HG02642 (cell line): ENCODE data around the gene ADK.
"Not testable (repeated sequence)": the region's sequence is repeated elsewhere in the genome, so short reads cannot be mapped to it uniquely, and the experiment has no call there.

ENCODE experiments used
- ATAC-seq: cut with Tn5 transposase; IDR thresholded peaks from one replicate; pipeline ENCODE4 v1.9.1; 2021; ENCODE audit warnings: mild to moderate bottlenecking; ENCODE audit not compliant: unreplicated experiment, poor library complexity

Gene ADK

DNA sequence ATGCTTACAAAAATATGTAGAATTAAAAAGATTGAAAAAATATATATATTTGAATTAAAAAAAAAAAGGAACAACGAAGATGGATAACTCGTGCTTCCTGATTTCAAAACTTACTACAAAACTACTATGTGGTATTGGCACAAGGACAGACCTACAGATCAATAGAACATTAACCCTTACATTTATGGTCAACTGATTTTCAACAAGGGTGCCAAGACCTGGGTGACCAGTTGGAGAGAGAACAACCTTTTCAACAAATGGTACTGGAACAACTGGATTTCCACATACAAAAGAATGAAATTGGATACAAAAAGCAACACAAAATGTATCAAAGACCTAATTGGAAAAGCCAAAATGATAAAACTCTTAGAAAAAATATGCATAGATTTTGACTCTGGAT lies 10.5 kb upstream of the ADK start:
- ATAC-seq, result no peak

DNA sequence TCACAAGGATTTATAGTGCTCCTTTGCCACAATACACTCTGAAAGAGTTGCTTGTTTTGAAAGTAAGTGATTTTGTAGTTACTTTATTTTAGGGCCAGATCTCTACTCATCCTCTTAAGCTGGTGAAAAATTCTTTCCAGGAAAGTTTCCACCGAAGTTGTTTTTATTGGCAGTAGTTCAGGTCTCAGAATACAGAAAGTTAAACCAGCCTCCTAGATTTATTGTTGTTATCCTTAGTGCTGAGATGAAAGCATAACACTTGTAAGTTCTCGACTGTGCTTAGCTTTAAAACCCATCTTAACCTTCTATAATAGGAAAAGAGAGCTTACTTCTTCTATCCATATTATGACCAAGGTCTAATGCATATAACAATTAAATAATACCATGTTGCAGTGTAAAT lies 5.9 kb upstream of the ADK start:
- no peak for ATAC-seq

DNA sequence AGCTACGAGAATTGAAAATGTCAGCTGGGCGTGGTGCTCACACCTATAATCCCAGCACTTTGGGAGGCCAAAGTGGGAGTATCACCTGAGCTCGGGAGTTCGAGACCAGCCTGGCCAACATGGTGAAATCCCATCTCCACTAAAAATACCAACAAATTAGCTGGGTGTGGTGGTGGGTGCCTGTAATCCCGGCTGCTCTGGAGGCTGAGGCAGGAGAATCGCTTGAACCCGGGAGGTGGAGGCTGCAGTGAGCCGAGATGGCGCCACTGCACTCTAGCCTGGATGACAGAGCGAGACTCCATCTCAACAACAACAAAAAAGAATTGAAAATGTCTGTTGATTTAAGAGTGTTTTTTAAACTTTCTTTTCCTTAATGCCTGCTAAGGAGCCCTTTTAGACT lies 4.0 kb upstream of the ADK start:
- not testable (repeated sequence) for ATAC-seq

DNA sequence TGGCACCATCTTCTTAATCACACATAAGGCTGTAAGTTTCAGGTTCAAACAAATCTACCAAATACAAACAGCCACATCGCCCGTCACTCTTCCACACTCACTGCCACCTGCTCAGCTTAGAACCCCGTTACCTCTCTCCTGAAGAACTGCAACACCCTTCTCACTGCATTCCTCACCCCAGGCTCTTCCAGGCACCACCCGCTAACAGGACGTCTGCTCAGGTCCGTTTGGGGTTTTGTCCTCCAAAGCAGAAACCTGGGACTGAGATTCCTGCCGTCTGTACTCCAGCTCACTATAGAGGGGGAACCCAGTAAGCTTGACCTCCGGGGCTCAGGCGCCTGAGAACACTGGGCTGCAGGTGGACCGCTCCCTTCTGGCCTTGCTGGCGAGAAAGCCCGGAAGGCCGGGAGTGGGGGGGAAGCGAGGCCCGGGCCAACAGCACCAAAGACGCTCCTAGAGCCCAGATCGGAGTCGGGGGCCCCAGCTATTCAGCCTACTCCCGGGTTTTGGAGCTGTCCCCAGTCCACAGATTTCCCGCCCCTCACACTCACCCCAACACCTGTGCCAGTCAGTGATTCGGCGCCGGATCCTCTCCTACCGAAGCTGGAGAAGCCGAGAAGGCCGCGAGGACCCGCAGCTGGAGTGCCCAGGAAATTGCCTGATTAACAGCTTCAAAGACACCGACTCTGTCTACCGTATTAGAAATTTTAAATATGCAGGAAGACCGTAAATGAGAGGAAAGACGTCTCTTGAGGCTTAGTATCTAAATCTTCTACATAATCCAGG lies 624 bp upstream of the ADK start, which contains the start of gene AP3M1:
Gene AP3M1, minus strand, starts transcription at position 625 of the 786 bp plus-strand sequence. CDS start 12,449 bp downstream, outside the sequence.
- peak; percentile 41 for ATAC-seq

DNA sequence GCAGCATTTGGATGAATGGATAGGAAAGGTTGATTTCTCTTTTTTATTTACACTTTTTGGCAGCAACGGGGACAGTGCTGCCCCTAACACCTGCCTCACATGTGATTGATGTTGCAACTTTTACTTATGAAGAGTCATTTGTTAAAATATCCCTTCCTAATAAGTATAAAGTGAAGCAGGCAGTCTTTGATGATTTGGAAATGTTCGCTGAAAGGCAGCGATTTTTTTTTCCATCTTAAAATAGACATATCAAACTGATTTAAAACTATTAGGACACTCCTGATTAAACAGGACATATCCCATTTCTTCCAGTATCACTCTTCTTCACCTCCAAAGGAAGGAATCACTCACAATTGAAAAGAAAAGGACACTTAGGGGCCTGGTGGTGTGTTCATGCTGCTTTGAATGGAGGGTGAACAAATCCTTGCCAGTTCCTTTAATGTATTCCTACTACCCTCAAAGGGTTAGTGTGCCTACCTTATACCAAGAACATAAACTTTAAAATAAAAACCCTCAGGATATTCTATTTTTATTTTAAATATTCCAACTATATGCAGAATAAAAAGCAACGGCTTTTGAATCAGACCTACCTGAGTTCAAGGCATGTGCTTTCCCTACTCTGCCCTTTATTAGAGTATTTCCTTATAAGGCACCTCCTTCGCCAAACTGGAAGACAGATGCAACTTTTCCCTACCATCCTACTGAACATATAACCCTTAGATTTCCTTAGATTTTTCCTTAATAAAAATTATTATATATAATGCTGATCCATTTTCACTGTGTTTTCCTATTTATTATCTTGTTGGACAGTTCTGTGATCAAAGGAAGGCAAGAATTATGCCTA lies 1.1 kb downstream of the ADK start:
- ATAC-seq, result no peak

DNA sequence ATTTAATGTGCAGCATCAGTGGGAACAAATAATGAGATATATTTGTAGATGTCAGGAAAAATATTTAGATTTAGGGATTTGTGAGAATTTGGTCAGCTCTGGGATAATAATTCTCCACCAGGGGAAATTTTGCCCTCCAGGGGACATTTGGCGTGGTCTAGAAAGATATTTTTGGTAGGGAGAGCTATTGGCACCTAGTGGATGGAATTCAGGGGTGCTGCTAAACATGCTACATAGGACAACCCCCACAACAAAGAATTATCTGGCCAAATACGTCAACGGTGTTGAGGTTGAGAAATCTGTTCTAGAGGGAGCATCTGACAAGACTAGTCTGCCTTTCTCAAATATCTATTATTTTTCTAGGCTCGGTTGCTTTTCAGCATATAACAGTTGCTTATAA lies 2.1 kb downstream of the ADK start:
- ATAC-seq, result no peak

DNA sequence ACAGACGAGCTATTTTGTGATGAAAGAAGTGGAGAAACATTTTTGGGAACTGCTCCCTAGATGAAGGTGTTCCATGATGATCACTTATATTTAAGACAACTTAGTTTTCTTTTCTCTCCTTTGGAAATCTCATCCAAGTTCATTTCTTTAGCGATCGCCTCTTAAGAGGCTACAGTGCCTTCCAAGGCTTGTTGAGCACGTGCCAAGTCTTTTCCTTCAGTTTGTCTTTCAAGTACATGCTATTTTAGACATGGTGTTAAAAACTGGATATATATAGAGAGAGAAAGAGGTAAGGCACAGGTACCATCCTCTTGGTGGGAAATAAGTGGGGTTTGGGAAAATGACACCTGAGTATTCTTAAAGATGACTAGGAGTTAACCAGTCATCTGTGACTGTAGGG lies 2.7 kb downstream of the ADK start:
- no peak for ATAC-seq

DNA sequence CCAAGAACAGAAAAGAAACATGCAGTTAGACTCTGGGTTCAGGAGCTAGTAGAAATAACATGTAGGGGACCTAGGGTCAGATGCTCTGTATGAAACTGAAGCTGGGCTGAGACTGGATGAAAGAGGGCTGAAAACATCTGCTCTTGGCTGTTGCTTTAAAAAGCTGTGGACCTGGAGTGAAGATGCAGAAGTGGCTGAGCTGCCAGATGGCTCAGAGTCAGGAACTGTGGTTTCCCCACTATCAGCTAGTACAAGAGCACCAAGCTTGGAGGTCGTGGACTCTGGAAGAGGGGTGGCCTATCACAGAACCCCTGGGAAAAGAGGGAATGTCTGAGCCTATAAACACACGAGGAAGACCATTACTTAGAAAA lies 5.9 kb downstream of the ADK start:
- ATAC-seq, result peak; percentile 77

DNA sequence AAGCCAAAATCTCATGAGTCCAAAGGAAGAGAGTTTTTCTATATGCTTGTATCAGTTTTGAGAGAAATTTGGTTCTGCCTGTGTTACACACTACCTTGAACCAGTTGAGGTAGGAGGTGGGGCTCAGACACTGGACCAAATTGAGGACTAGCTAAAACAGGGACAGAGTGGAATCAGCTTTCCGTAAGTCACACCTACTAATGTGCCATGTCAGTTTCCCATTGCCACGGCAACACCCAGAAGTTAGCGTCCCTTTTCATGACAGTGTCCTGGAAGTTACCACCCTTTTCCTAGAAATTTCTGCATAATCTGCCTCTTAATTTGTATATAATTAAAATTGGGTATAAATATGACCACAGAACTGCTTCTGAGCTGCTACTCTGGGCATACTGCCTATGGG lies 9.0 kb downstream of the ADK start:
- ATAC-seq, result no peak

DNA sequence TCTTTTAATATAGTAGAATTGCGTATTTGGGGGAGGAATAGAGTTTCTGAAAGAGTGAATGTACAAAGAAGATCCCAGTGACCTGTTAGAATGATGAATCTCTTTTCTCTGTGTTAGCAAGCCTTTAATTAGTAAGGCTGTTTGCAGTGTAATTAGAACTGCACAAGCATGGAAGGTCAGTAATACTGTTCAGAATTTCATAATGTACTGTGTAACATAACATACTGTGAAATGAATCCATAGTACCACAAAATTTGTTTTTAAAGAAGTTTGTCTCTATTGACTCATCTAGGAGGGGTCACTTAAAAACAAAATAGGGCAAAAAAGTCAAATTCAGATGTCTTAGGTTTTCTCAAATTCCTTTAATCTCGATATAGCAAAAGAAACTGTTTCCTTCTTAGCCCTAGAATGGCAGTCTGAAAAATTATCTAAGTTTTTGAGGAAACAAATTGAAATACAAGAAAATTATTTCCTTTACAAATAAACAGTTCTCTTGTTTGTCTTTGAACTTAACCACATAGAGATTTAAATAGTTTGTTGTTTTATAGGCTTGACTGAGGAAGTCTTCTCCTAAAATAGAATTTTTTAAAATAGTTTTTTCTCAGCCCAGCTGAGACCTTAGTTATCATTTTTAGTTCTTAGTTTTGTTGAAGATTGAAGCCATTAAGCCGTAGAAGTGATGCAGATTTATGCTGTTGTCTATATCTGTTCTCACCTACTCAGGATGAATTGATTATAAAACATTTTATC lies 12.5 kb downstream of the ADK start:
- no peak for ATAC-seq

DNA sequence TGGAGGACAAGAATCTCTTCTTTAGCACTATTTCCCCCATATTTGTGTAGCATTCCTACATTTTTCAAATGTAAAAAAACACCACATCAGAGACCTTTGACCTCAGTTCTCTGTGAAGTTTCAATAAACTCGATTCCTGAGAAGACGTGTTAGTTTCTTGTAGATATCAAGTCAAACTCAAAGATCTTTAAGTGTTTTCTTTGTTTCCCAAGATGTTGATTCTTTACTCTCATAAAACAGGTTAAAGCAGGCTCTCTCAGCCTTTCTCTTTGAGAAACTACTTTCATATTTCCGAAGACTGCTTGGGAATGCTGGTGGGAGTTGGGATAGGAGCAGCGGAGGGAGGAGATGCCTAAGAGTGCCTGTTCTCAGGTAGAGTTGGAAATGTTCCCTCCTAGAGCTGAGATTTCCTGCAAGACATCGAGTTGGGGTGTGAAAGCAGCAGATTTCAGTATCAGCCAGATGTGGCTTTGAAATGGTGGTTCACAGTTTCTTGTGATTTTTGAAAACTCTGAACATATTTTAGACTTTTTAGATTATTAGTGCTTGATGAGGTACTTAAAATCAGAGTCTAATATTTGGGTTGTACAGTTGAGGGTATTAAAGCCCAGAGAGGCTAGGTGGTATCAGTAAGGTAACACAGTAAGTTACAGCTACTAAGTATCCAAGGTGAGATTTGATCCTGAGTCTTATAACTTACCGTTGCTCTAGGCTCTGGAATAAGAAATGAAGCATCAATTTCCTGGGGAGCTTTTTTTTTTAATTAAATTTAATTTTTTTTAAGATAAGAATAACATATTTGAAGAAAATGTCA lies 13.9 kb downstream of the ADK start:
- no peak for ATAC-seq

DNA sequence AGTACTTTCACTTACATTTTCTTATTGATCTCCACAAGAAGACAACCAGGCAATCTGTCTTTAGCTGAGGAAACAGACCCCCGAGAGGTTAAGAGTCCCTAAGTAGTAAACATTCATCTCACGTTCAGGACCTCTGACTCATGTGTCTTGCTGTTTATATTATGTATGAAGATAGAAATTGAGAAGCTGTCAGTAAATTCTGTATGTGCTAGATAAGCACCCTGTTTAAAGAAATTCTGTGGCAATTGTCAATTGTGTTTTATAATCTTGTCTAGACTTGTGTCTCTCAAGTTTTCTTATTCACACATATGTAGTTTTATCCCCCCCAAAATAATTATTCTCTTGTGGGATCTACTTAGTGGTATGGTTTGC lies 14.5 kb downstream of the ADK start:
- no peak for ATAC-seq

DNA sequence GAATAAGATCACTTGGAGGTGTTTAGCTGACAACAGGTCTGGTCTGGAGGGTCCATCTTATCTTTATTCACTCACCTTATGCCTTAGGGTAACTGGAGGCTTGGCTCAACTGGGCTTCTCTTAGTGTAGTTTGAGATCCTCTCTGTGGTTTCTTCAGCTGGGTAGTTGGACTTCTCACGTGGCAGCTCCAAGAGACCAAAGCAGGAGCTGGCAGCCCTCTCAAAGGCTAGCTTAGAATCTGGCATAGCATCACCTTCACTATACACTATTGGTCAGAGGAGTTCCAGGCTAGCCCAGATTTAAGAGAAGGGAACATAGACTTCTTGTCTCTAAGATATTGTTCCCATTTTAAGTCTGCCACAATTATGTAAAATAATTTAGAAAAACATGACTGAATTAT lies 16.4 kb downstream of the ADK start:
- ATAC-seq, result no peak

DNA sequence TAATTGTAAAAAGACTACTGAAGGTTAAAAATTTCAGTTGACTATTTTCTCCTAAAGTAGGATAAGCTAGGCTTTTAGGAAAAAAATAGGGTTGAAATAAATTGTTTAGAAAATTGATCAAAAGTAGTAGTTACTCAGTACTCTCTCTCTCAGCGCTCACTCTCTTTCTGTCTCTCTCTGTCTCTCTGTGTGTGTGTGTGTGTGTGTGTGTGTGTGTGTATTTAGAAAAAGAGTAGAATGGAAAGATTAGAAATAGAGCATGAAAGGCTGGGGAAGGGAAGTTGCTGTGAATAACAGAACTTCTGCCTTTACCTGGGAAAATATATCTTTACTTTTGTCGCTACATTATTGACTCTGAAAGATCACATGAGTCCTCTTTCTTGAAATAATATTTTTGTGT lies 20.6 kb downstream of the ADK start:
- ATAC-seq, result no peak

DNA sequence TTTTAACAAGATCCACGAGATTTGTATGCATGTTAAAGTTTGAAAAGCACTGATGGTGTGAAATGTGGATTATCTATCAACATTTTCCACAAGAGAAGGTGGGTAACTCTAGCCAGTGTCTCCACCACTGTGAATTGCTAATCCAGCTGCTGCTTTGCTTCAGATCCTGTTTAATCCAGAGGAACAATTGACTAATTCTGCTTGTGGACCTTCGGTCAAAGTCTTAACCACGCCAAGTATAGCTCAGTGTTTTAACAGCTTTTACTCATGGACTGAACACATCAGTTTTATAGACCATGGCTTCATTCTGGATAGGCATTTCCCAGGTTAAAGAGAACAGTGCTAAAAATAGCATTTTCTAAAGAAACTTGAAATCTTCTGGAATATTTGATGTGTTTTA lies 23.5 kb downstream of the ADK start:
- ATAC-seq, result no peak

DNA sequence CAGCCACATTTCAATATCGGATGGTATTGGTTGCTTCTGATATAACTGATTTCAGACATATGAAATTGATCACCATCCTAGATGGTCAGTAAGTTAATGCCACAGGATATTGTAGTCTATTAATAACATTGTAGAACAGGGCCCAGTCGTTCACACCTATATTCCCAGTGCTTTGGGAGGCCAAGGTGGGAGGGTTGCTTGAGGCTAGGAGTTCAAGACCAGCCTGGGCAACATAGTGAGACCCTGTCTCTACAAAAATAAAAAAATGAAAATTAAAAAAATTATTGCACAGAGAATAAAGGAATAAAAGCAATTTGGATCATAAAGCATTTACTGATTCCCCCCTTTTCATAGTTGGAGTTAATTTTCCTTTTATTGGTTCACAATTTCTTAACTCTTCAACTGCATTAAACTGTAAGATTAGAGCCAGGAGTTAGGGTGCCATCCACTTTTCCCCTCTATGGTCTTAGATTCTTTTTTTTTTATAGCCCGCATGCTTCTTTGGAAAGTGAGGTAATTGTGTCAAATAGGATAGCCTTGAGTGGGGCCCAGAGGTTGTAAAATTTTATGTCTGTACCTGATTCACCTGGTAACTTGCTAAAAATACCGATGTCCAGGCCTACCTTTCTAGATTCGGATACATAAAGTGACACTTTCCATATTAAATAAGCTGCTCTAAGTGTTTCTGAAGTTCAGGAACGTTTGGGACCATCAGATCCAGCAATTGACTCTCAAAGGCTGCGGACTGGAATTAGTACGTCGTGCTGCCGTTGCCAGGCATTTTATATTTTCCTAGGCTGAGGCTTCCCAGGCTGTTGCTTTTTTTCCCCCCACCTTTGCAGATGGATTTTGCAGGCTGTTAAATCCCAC lies 24.7 kb downstream of the ADK start:
- no peak for ATAC-seq

DNA sequence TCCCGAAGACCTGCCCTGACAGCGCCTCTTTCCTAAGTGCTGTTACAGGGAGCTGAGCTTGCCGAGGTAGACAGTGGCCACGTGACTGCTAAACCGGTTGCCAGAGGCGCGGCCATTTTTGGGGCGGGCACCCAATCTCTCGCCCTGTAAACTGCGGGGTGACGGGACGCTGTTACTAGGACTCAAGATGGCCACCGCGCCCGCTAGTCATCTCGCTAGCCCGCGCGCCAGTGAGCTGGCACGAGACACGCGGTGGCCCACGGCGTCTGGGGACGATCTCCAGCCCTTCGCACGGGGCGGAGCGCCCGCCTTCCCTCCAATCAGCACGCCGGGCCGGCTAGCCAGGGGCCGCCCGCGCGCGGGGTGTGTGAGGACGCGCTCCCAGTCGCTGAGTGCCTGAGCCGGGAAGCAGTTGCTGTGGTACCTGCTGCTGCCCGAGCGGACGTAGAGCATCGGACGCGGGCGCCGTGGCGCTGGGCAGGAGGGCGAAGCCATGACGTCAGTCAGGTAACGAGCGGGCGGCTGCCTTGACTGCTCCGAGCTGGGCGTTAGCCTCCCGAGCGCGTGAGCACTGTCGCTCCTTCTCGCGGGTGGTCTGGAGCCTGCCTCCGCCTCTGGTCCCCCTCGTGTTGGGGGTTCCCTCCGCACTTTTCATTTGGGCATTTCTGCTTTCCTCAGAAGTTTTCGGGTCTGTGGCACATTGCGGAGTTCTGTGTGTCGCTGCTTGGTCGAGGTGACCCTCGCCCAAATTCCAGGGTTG lies 25.5 kb downstream of the ADK start:
- peak; percentile 94 for ATAC-seq

DNA sequence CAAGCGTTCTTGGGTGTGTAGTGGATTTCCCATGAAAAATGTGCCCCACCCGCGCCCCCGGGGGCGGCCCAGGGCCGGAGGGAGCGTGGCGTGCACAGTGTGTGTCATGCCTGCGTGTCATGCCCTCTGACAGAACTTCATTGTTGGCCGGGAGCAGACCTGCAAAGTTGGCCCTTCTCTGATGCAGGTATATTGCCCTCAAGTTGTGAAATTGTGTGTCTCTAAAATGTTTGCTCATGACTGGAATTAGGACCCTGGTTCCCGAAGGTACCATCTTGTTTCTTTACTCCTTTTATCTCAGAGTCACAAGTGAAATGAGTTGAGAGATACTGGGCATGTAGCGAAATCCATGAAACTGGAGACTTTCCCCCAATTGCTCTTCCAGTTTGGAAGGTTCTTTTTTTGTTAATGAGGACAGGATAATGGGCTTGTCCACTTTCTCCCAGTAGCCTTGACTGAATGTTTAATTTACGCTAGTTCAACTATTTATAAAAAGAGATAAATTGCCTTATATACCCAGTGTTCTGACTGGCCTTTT lies 26.2 kb downstream of the ADK start:
- ATAC-seq, result peak; percentile 28
